ENCODE results near the gene KRTAP4-5.
"Not testable (repeated sequence)": the region's sequence is repeated elsewhere in the genome, so short reads cannot be mapped to it uniquely, and the experiment has no call there.

The KRTAP4-5 gene

GRCh38 chr17:41145261-41145660 lies 4.4 kb downstream of the KRTAP4-5 start:
- DNase-seq: no peak

- DNase-seq: no peak
Measured at GRCh38 chr17:41144846-41145245, 4.8 kb downstream of the KRTAP4-5 start.

- DNase-seq: no peak
Measured at GRCh38 chr17:41141361-41141760, 8.3 kb downstream of the KRTAP4-5 start.

- no peak for DNase-seq
Measured at GRCh38 chr17:41140360-41141131, 9.1 kb downstream of the KRTAP4-5 start, which contains the start of gene KRTAP4-6. Gene KRTAP4-6, minus strand, starts transcription at chr17:41140544. Its CDS starts 57 bp downstream, at chr17:41140487.

GRCh38 chr17:41139865-41140264 lies 9.8 kb downstream of the KRTAP4-5 start:
- DNase-seq: not testable (repeated sequence)

GRCh38 chr17:41133880-41134735 lies 15.5 kb downstream of the KRTAP4-5 start:
- DNase-seq: no peak

GRCh38 chr17:41131979-41132378 lies 17.6 kb downstream of the KRTAP4-5 start:
- DNase-seq: no peak

- DNase-seq: no peak
Measured at GRCh38 chr17:41127371-41127770, 22.3 kb downstream of the KRTAP4-5 start.

- no peak for DNase-seq
Measured at GRCh38 chr17:41126412-41126811, 23.2 kb downstream of the KRTAP4-5 start.

GRCh38 chr17:41125064-41125463 lies 24.6 kb downstream of the KRTAP4-5 start:
- DNase-seq: no peak

- not testable (repeated sequence) for DNase-seq
Measured at GRCh38 chr17:41123991-41124371, 25.6 kb downstream of the KRTAP4-5 start, which contains the start of gene KRTAP4-12. Gene KRTAP4-12, minus strand, starts transcription at chr17:41124182. Its CDS starts 60 bp downstream, at chr17:41124122.

- not testable (repeated sequence) for DNase-seq
Measured at GRCh38 chr17:41123292-41123990, 26.2 kb downstream of the KRTAP4-5 start.

GRCh38 chr17:41121742-41122141 lies 27.9 kb downstream of the KRTAP4-5 start:
- DNase-seq: no peak

- not testable (repeated sequence) for DNase-seq
Measured at GRCh38 chr17:41119696-41120690, 29.6 kb downstream of the KRTAP4-5 start.

- DNase-seq: no peak
Measured at GRCh38 chr17:41118721-41119120, 30.9 kb downstream of the KRTAP4-5 start.

GRCh38 chr17:41117846-41118386 lies 31.7 kb downstream of the KRTAP4-5 start, which contains the start of gene KRTAP4-11:
Gene KRTAP4-11, minus strand, starts transcription at chr17:41118373. Its CDS starts 58 bp downstream, at chr17:41118315.
- DNase-seq: not testable (repeated sequence)

GRCh38 chr17:41116297-41116696 lies 33.3 kb downstream of the KRTAP4-5 start:
- no peak for DNase-seq

- no peak for DNase-seq
Measured at GRCh38 chr17:41111151-41111885, 38.3 kb downstream of the KRTAP4-5 start.

GRCh38 chr17:41108728-41109386 lies 40.8 kb downstream of the KRTAP4-5 start:
- DNase-seq: not testable (repeated sequence)

GRCh38 chr17:41107941-41108450 lies 41.6 kb downstream of the KRTAP4-5 start:
- no peak for DNase-seq

All from left hindlimb (tissue), 1 donor.